HepG2 (cell line): ENCODE results near the gene RGS14. TPM values are rescaled to one million over a fixed set of nuclear protein-coding genes. Genes with fewer than 3 reads are reported as not detected.

ENCODE experiments used
- ATAC-seq: fragments of 200-7000 bp; cut with Tn5 transposase; 3 replicates; pipeline ENCODE4 v1.9.1; 2020; ENCODE audit warnings: mild to moderate bottlenecking, moderate library complexity
- BruUV-seq: library from RNA; stranded (reverse); fragments of 400-500 nt; replicated peaks from 2 replicates; lab custom pipeline; 2021; lab: Mats Ljungman, UMichigan
- CTCF ChIA-PET: fragments of 300-600 bp; formaldehyde crosslinking; extraction: SDS; loops from one replicate; lab custom pipeline; 2021; ENCODE audit warnings: low total read pairs, inconsistent platforms, low intra/inter-chr PET ratio; lab: Yijun Ruan, JAX
- POLR2A ChIA-PET: fragments of 350-600 bp; sonication (Branson Sonifier 250); formaldehyde crosslinking; loops from one replicate; lab custom pipeline; 2020; ENCODE audit warnings: antibody characterized with exemption, inconsistent platforms; lab: Yijun Ruan, JAX
- DNase-seq: peaks from one replicate; pipeline ENCODE4 v3.0.0-alpha.2; 2015; ENCODE audit warnings: low spot score
- FAIRE-seq: peaks from 3 replicates; lab custom pipeline; 2011; peaks lifted over from hg19 to GRCh38; lab: Jason Lieb, UNC
- H2AFZ ChIP-seq: one replicate; pipeline ENCODE4 v1.6.1; 2011; ENCODE audit warnings: low read length, inconsistent platforms
- H3K27ac ChIP-seq: fragments of 300-600 bp; 3 replicates; pipeline ENCODE4 v1.8.0; 2011; ENCODE audit warnings: mixed run types, mild to moderate bottlenecking, mixed read lengths, low read length, inconsistent platforms; ENCODE audit not compliant: insufficient read depth; ENCODE audit errors: extremely low read length
- H3K27me3 ChIP-seq, 2 experiments: fragments of 200-600 bp in 1 of 2; 2 replicates in 1 of 2; 3 replicates in 1 of 2; pipeline versions ENCODE4 v1.6.0 to v1.8.0; 2011; ENCODE audit warnings: low read length in 2 of 2, mild to moderate bottlenecking in 2 of 2, moderate library complexity in 2 of 2, inconsistent platforms in 1 of 2; ENCODE audit not compliant: insufficient read depth in 2 of 2, control insufficient read depth in 1 of 2
- H3K36me3 ChIP-seq, 2 experiments: fragments of 200-600 bp in 1 of 2; replicated peaks in 1 of 2; 2 replicates in 1 of 2; 3 replicates in 1 of 2; pipeline versions ENCODE4 v1.5.1 to v1.8.0; 2011; ENCODE audit warnings: low read length in 2 of 2, inconsistent platforms in 1 of 2; ENCODE audit not compliant: insufficient read depth in 2 of 2, control insufficient read depth in 1 of 2
- H3K4me1 ChIP-seq: 2 replicates; pipeline ENCODE4 v1.5.1; 2012; ENCODE audit warnings: low read length, inconsistent platforms; ENCODE audit not compliant: insufficient read depth
- H3K4me2 ChIP-seq: 2 replicates; pipeline ENCODE4 v1.6.0; 2011; ENCODE audit warnings: low read depth, low read length, inconsistent platforms
- H3K4me3 ChIP-seq, 3 experiments: fragments of 200-600 bp in 1 of 3; sonication (generic), shearing (Covaris generic) in 1 of 3; replicated peaks in 1 of 3; 2 replicates each; pipeline ENCODE4 v1.5.1; 2011 to 2016; ENCODE audit warnings: low read length in 3 of 3, inconsistent platforms in 2 of 3, low read depth in 2 of 3, mild to moderate bottlenecking in 2 of 3, control low read depth in 1 of 3, mixed read lengths in 1 of 3; ENCODE audit not compliant: insufficient read depth in 1 of 3
- H3K79me2 ChIP-seq: one replicate; pipeline ENCODE4 v1.6.1; 2011; ENCODE audit warnings: low read length, inconsistent platforms; ENCODE audit not compliant: insufficient read depth
- H3K9ac ChIP-seq: 2 replicates; pipeline ENCODE4 v1.6.0; 2011; ENCODE audit warnings: mild to moderate bottlenecking, low read depth, low read length, inconsistent platforms; ENCODE audit not compliant: insufficient read depth
- H3K9me3 ChIP-seq: 2 replicates; pipeline ENCODE4 v1.5.1; 2012; ENCODE audit warnings: mild to moderate bottlenecking, low read length
- H4K20me1 ChIP-seq: 2 replicates; pipeline ENCODE4 v1.6.0; 2011; ENCODE audit warnings: inconsistent platforms, mild to moderate bottlenecking, low read length, moderate library complexity; ENCODE audit not compliant: insufficient read depth
- AGO2 ChIP-seq: fragments of 200-400 bp; formaldehyde crosslinking; optimal IDR thresholded peaks from 2 replicates; pipeline ENCODE3; 2017; ENCODE audit warnings: mild to moderate bottlenecking, low read depth, low read length, moderate library complexity
- GMEB1 ChIP-seq: sonication (generic); formaldehyde crosslinking; IDR thresholded peaks from 2 replicates; pipeline ENCODE4 v1.5.1; 2020; ENCODE audit warnings: missing genetic modification reagents, mild to moderate bottlenecking, borderline replicate concordance
- JARID2 ChIP-seq: sonication (generic); formaldehyde crosslinking; IDR thresholded peaks from 2 replicates; pipeline ENCODE4 v1.8.1; 2023; ENCODE audit warnings: missing genetic modification reagents, inconsistent platforms; ENCODE audit not compliant: insufficient replicate concordance
- RBFOX2 ChIP-seq: fragments of 200-400 bp; formaldehyde crosslinking; IDR thresholded peaks from 2 replicates; pipeline ENCODE4 v1.6.1; 2017; ENCODE audit warnings: low read depth, mild to moderate bottlenecking, low read length
- THAP9 ChIP-seq: sonication (generic); formaldehyde crosslinking; IDR thresholded peaks from 2 replicates; pipeline ENCODE4; 2020; ENCODE audit warnings: missing genetic modification reagents, mild to moderate bottlenecking, borderline replicate concordance
- ZBTB26 ChIP-seq: IDR thresholded peaks from 2 replicates; pipeline ENCODE4 v1.6.1; 2016; ENCODE audit warnings: missing compliant biosample characterization, missing genetic modification reagents, borderline replicate concordance
- ZNF331 ChIP-seq: sonication (generic); formaldehyde crosslinking; IDR thresholded peaks from 2 replicates; pipeline ENCODE4 v1.4.0; 2020; ENCODE audit warnings: missing genetic modification reagents
- ZNF614 ChIP-seq: IDR thresholded peaks from 2 replicates; pipeline ENCODE4 v1.6.1; 2018; ENCODE audit warnings: missing biosample characterization, missing genetic modification reagents, inconsistent platforms, borderline replicate concordance
- WGBS: methylation state at CpG from one replicate; pipeline ENCODE4 v1.1.6; 2017; ENCODE audit warnings: low lambda C conversion rate; 5-methylcytosine and 5-hydroxymethylcytosine counted together
- in situ Hi-C: cut with HindIII; loops from 2 replicates; pipeline ENCODE4 v1.10.0; 2017; ENCODE audit warnings: low pct_unique_long_range_greater_than_20kb; ENCODE audit not compliant: extremely low pct_ligation_motif_present
- intact Hi-C: fragments of 100-400 bp; cut with micrococcal nuclease; formaldehyde crosslinking; loops from one replicate; pipeline ENCODE4 v1.10.0; 2022; ENCODE audit not compliant: unreplicated experiment
- polyA plus RNA-seq, 8 experiments: library from polyadenylated mRNA; depleted of rRNA in 3 of 8; stranded (reverse) in 7 of 8; unstranded in 1 of 8; fragments of >200 nt; fragmentation: Illumina TruSeq in 4 of 8; extraction: Trizol in 4 of 8; gene quantifications; 2 replicates each; pipeline versions ENCODE4 v1.2.1 to v1.2.3, GENCODE V29; 2011 to 2016; ENCODE audit warnings: low read depth in 4 of 8, missing spikeins in 1 of 8, mixed read lengths in 1 of 8; ENCODE audit not compliant: insufficient read depth in 1 of 8
- total RNA-seq, 5 experiments: library from RNA; depleted of rRNA; stranded (reverse); fragments of >200 nt; fragmentation: Illumina TruSeq; extraction: Trizol; gene quantifications; 2 replicates each; pipeline ENCODE4 v1.2.3, GENCODE V29; 2016; ENCODE audit warnings: low read depth in 1 of 5

The RGS14 gene
- total and polyA plus RNA-seq, 2 of the 13 experiments (the other 11 are each of a cell fraction or from before 2014, with no cell fraction given) = 11.1 to 17.2 TPM

GRCh38 chr5:177336112-177336511 is 21.6 kb upstream of the RGS14 start (continued):
- TF ChIP-seq ZNF614 (no peak), THAP9 (CRISPR knock-in tag) (no peak), GMEB1 (CRISPR knock-in tag) (no peak)

GRCh38 chr5:177336603-177337494 is 20.9 kb upstream of the RGS14 start:
- DNase-seq (no peak), FAIRE-seq (no peak), ATAC-seq (no peak)
- in situ Hi-C loops = no loop called here
- H3K79me2 ChIP-seq = peaks cover 13% of the 10 kb centered on the region
- 99% methylated on average over 20 of the region's 36 CpGs for WGBS
- H3K27ac ChIP-seq = no peak overlapping the region
- no peak overlapping the region for H3K4me3 ChIP-seq
- no peak overlapping the region for H2AFZ ChIP-seq
- CTCF ChIA-PET = interaction anchor here (1.2 to 2.9 kb wide), 4 partner anchors 19 to 223 kb away, joined by 3 to 38 read pairs (median 6); no protein-coding TSS in a partner anchor
- H3K4me1 ChIP-seq = no peaks in the 10 kb centered on the region
- 0 out of 2 replicates have a peak, but pooled peaks cover 3% of the 10 kb centered on the region for H4K20me1 ChIP-seq
- H3K4me2 ChIP-seq = no peak overlapping the region
- H3K36me3 ChIP-seq = peaks cover 42 to 84% of the 10 kb centered on the region in 2 experiments
- H3K27me3 ChIP-seq = no peaks in the 10 kb centered on the region
- intact Hi-C loops = loop anchor here (1.0 to 2.0 kb wide), 2 partner anchors 19 to 24 kb away; no protein-coding TSS in a partner anchor
- H3K9me3 ChIP-seq = no peaks in the 10 kb centered on the region
- peak; percentile 68 for TF ChIP-seq AGO2
- TF ChIP-seq ZNF331 = no peak
- 0 out of 2 replicates have a peak, but pooled peaks have one; percentile 45 for TF ChIP-seq RBFOX2
- TF ChIP-seq ZBTB26 (CRISPR knock-in tag) = no peak
- TF ChIP-seq JARID2 (CRISPR knock-in tag) = no peak
- H3K9ac ChIP-seq = no peak overlapping the region
- no TSS peak for BruUV-seq
- POLR2A ChIA-PET = interaction anchor here (1.0 kb wide), 2 partner anchors 11 to 13 kb away, joined by 3 read pairs; no protein-coding TSS in a partner anchor
